Parathyroid adenoma (tissue), 2 donors: Measurements from ENCODE around the gene TMEM255B.

Experiments
- H2AFZ ChIP-seq: fragments of 300-600 bp; sonication (generic); one replicate; pipeline ENCODE4 v1.7.0; 2017; ENCODE audit warnings: antibody characterized with exemption, mild to moderate bottlenecking
- H3K27ac ChIP-seq: fragments of 300-600 bp; sonication (generic); one replicate; pipeline ENCODE4 v1.7.0; 2017
- H3K27me3 ChIP-seq: fragments of 300-600 bp; sonication (generic); one replicate; pipeline ENCODE4 v1.7.0; 2017; ENCODE audit warnings: low read length; ENCODE audit not compliant: control insufficient read depth, insufficient read depth
- H3K36me3 ChIP-seq: fragments of 300-600 bp; sonication (generic); one replicate; pipeline ENCODE4 v1.7.0; 2017; ENCODE audit warnings: low read length; ENCODE audit not compliant: control insufficient read depth, insufficient read depth
- H3K4me1 ChIP-seq: fragments of 300-600 bp; sonication (generic); one replicate; pipeline ENCODE4 v1.7.0; 2017; ENCODE audit warnings: control low read depth
- H3K4me2 ChIP-seq: fragments of 300-600 bp; sonication (generic); one replicate; pipeline ENCODE4 v1.7.0; 2017; ENCODE audit warnings: low read length
- H3K4me3 ChIP-seq: fragments of 300-600 bp; sonication (generic); one replicate; pipeline ENCODE4 v1.7.0; 2017; ENCODE audit warnings: low read depth, low read length
- H3K79me2 ChIP-seq: fragments of 300-600 bp; sonication (generic); one replicate; pipeline ENCODE4 v1.7.0; 2017; ENCODE audit warnings: control low read depth
- H3K9ac ChIP-seq: fragments of 300-600 bp; sonication (generic); one replicate; pipeline ENCODE4 v1.7.0; 2017; ENCODE audit warnings: mild to moderate bottlenecking
- H3K9me3 ChIP-seq: fragments of 300-600 bp; sonication (generic); one replicate; pipeline ENCODE4 v1.7.0; 2017; ENCODE audit warnings: low read length; ENCODE audit not compliant: control insufficient read depth
- TF ChIP-seq, protein P1 (sequence below): fragments of 300-600 bp; sonication (generic); IDR thresholded peaks from one replicate; pipeline ENCODE4 v1.7.0; 2017; ENCODE audit warnings: antibody characterized with exemption, mild to moderate bottlenecking
- donor health status: primary hyperparathyroidism.

TMEM255B gene

DNA sequence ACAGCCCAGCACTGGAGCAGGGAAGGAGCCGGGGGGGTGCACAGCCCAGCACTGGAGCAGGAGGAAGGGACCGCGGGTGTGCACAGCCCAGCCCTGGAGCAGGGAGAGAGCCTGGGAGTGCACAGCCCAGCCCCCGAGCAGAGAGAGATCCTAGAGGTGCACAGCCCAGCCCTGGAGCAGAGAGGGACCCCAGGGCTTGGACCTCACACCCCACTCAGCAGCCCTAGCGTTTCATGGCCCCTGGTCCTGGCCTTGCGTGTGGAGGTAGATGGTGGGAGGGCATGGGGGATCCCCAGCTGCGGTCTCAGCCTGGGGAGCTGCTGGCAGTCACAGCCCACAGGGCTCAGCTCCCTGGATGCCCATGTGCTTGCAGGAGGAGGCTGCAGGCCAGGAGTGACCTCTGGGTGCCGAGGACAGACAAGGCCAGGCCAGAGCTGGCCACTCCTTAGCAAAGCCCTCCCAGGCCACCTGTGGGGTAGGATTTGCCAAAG is 79.7 kb downstream of the TMEM255B start:
- TF ChIP-seq, protein P1, sequence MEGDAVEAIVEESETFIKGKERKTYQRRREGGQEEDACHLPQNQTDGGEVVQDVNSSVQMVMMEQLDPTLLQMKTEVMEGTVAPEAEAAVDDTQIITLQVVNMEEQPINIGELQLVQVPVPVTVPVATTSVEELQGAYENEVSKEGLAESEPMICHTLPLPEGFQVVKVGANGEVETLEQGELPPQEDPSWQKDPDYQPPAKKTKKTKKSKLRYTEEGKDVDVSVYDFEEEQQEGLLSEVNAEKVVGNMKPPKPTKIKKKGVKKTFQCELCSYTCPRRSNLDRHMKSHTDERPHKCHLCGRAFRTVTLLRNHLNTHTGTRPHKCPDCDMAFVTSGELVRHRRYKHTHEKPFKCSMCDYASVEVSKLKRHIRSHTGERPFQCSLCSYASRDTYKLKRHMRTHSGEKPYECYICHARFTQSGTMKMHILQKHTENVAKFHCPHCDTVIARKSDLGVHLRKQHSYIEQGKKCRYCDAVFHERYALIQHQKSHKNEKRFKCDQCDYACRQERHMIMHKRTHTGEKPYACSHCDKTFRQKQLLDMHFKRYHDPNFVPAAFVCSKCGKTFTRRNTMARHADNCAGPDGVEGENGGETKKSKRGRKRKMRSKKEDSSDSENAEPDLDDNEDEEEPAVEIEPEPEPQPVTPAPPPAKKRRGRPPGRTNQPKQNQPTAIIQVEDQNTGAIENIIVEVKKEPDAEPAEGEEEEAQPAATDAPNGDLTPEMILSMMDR: no peak
- Histone ChIP-seq H3K4me1 (no peaks in the 10 kb centered on the region), H3K36me3 (no peaks in the 10 kb centered on the region), H3K4me2 (no peak overlapping the region), H3K79me2 (peaks cover 3% of the 10 kb centered on the region), H3K9me3 (no peaks in the 10 kb centered on the region), H2AFZ (no peak overlapping the region), H3K27me3 (no peaks in the 10 kb centered on the region), H3K9ac (no peak overlapping the region), H3K27ac (no peak overlapping the region), H3K4me3 (no peak overlapping the region)

DNA sequence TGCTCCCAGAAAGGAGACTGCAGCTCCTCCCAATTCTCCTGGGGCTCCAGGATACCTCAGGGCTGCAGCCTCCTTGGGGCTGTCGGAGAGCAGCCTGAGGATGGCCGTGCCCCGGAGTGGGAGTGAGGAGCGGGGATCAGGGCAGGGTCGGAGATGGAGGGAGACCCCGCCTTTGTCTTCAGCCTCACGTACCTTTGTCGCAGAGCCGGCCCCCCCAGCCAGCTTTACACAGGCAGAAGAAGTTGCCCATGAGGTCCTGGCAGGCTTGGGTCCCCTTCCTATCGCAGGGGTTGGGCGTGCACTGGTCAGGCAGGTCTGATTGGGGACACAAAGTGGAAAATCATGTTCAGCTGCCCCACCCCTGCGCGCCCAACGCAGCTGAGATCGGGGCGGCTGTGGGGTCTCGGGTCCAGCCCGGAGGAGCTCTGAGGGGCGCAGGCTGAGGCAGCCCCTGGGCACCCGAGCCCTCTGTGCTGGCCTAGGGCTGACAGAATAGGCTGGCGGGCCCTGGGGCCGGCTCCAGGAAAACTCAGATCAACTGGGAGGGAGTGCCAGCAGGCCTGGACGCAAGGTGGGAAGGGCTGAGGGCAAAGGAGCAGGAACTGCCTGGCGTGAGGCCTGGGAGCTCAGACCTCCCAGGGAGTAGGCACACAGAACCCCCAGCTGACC is 80.6 kb downstream of the TMEM255B start:
- Histone ChIP-seq H3K27ac (no peak overlapping the region), H3K9ac (no peak overlapping the region), H3K4me3 (no peak overlapping the region)

DNA sequence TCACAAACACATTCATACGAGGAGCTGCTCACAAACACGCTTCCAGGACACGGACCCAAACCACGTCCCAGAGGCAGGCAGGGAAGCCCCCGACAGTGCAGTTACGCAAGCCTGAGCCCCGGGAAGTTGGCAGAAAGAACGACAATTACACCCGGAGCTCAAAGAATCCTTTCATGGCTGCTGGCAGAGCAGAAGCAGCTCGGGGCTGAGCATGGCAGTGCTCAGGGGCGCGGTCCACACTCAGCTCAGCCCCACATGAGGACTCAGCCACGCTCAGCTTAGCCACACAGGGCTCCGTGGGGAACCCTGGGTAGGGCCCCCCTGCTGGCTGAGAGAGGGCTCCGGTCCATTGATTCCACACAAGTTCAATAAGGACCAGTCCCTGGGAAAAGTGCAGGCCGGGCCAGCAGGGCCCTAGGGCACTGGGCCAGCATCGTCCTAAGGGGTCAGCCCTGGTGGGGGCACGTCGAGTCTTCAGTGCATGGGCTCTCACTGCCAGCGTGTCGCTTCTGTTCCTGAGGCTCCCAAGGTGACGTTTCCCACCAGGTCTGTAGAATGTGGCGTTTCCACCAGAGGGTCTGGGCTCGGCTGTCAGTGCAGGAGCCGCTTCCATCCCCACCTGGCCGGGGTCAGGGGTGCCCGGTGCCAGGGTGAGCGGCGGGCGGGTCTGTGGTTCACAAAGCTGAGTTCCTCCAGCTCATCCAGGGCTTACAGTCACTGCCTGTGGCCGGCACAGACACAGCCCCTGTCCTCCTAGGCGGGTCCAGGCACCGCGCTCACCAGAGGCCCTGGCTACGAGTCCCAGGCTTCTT is 81.7 kb downstream of the TMEM255B start:
- TF ChIP-seq, protein P1: no peak
- no peak overlapping the region for H3K27ac ChIP-seq

More for the DNA sequence above, 80.6 kb downstream of the TMEM255B start:
- Histone ChIP-seq H3K4me2 (no peak overlapping the region), H3K79me2 (peaks cover 3% of the 10 kb centered on the region), H3K36me3 (no peaks in the 10 kb centered on the region), H2AFZ (no peak overlapping the region), H3K9me3 (no peaks in the 10 kb centered on the region), H3K27me3 (no peaks in the 10 kb centered on the region), H3K4me1 (no peaks in the 10 kb centered on the region)
- TF ChIP-seq, protein P1: no peak

DNA sequence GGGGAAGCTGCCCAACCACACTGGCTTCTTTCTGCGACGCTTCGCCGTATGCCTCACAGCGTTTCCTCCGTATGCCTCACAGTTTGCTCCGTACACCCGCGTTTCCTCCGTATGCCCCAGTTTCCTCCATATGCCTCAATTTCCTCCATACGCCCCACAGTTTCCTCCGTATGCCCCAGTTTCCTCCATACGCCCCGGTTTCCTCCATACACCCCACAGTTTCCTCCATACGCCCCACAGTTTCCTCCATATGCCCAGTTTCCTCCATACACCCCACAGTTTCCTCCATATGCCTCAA is 82.3 kb downstream of the TMEM255B start:
- H3K4me3 ChIP-seq: no peak overlapping the region
- H3K9me3 ChIP-seq: no peaks in the 10 kb centered on the region
- H3K9ac ChIP-seq: no peak overlapping the region
- no peaks in the 10 kb centered on the region for H3K36me3 ChIP-seq
- TF ChIP-seq, protein P1: no peak
- no peak overlapping the region for H3K4me2 ChIP-seq
- no peak overlapping the region for H3K27ac ChIP-seq
- no peak overlapping the region for H2AFZ ChIP-seq
- H3K4me1 ChIP-seq: no peaks in the 10 kb centered on the region
- peaks cover 6% of the 10 kb centered on the region for H3K79me2 ChIP-seq
- H3K27me3 ChIP-seq: no peaks in the 10 kb centered on the region

More for the DNA sequence above, 81.7 kb downstream of the TMEM255B start:
- no peaks in the 10 kb centered on the region for H3K4me1 ChIP-seq
- H3K79me2 ChIP-seq: peaks cover 6% of the 10 kb centered on the region
- H3K27me3 ChIP-seq: no peaks in the 10 kb centered on the region
- H3K4me3 ChIP-seq: no peak overlapping the region
- no peaks in the 10 kb centered on the region for H3K9me3 ChIP-seq
- H2AFZ ChIP-seq: no peak overlapping the region
- no peak overlapping the region for H3K4me2 ChIP-seq
- H3K36me3 ChIP-seq: no peaks in the 10 kb centered on the region
- H3K9ac ChIP-seq: no peak overlapping the region
